Measurements from ENCODE around the gene TEDDM1.

The TEDDM1 gene

GRCh38 chr1:182368903-182369302 is 31.6 kb downstream of the TEDDM1 start:
- H3K4me3 ChIP-seq (replicated peaks; ENCODE audit: low read depth, low read length), result no peak overlapping the region
- DNase-seq (ENCODE audit: low read depth), result no peak
- no peak for TF ChIP-seq CTCF (IDR thresholded peaks at IDR 0.05; ENCODE audit: low read length, missing control alignments)

DNA sequence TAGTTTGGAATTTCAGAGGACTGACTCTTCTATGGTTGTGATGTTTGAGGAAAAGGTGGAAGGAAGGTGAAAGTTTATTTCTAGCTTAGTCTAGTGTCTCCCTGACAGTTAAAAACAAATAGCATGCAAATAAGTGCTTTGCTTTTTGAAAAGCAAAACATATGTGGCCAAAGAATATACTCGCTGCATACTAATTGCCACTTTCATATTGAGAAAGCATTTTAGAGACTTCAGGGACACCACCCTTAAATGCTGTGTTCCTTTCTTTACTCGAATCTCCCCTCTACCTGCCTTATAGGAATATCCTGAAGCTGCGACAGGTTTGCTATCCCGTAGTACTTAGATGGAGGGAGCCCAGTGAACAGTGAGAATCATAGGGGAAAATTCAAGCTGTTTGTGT is 32.1 kb downstream of the TEDDM1 start:
- no peak for TF ChIP-seq CTCF (IDR thresholded peaks at IDR 0.05; ENCODE audit: low read length, missing control alignments)
- no peak overlapping the region for H3K4me3 ChIP-seq (replicated peaks; ENCODE audit: low read depth, low read length)
- DNase-seq (ENCODE audit: low read depth), result no peak

- TF ChIP-seq CTCF (IDR thresholded peaks at IDR 0.05; ENCODE audit: low read length, missing control alignments), result no peak
These were observed 32.5 kb downstream of the TEDDM1 start for GRCh38 chr1:182367926-182368325.

GRCh38 chr1:182366596-182366995 is 33.9 kb downstream of the TEDDM1 start:
- H3K4me3 ChIP-seq (replicated peaks; ENCODE audit: low read depth, low read length), result no peak overlapping the region
- no peak for TF ChIP-seq CTCF (IDR thresholded peaks at IDR 0.05; ENCODE audit: low read length, missing control alignments)
- no peak for DNase-seq (ENCODE audit: low read depth)

More at GRCh38 chr1:182367926-182368325, 32.5 kb downstream of the TEDDM1 start:
- no peak overlapping the region for H3K4me3 ChIP-seq (replicated peaks; ENCODE audit: low read depth, low read length)
- no peak for DNase-seq (ENCODE audit: low read depth)

DNA sequence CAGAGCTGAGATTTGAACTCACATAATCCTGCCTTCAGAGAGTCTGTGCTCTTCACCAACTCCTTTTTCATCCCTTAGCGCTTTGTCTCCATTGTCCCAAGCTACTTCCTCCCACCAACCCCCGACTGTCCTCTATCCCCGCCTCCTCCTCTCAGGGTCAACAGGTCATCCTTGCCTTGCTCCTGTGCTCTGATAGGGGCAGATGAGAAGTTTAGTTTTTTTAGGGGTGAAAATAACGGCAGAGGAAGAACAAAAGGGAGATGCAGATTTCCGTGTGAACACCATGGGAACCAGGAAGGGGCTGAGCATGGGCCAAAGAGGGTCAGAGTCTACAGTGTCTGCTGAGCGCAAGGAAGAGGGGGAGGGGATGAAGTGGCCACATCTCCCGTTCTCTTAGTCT is 40.8 kb downstream of the TEDDM1 start:
- no peak for TF ChIP-seq CTCF (IDR thresholded peaks at IDR 0.05; ENCODE audit: low read length, missing control alignments)
- no peak overlapping the region for H3K4me3 ChIP-seq (replicated peaks; ENCODE audit: low read depth, low read length)
- no peak for DNase-seq (ENCODE audit: low read depth)

DNA sequence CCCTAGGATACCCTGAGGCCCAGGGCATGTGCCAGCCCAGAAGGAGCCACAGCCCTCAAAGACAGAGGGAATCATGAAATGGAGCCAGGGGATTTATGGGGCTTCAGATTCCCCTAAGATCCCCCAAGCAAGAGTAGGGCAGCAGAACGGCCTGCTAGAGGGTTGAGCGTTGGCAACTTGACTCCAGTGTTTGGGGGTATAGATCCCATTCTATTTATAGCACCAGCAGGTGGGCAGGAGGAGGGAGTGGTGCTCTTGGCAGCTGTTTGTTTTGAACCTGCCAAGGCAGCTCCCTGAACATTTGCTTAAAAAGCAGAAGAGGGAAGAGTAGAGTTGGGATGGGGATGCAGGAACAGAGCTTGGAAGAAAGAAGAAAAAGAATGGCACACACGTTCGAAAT is 42.6 kb downstream of the TEDDM1 start:
- no peak for TF ChIP-seq CTCF (IDR thresholded peaks at IDR 0.05; ENCODE audit: low read length, missing control alignments)
- no peak overlapping the region for H3K4me3 ChIP-seq (replicated peaks; ENCODE audit: low read depth, low read length)
- no peak for DNase-seq (ENCODE audit: low read depth)

- H3K4me3 ChIP-seq (replicated peaks; ENCODE audit: low read depth, low read length), result no peak overlapping the region
- DNase-seq (ENCODE audit: low read depth), result no peak
- no peak for TF ChIP-seq CTCF (IDR thresholded peaks at IDR 0.05; ENCODE audit: low read length, missing control alignments)
These were observed 43.3 kb downstream of the TEDDM1 start for GRCh38 chr1:182357171-182357570.

Measured in fibroblast of pulmonary artery (primary cell).